ENCODE results near the gene NCK2.

NCK2 gene

DNA sequence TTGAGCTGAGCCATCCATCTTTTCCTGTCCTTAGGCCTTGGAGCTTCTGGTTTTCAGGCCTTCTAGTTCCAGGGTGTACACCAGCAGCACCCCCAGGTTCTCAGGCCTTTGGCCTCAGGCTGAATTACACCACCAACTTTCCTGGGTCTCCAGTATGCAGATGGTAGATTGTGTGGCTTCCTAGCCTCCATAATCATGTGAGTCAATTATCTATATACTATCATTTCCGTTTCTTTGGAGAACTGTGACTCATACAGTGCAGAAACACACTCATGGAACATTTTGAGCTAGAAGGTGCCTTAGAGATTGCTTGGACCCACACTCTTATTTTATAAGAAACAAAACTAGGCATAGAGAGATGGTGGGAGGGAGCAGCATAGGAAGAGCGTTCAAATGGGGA lies 167.4 kb downstream of the NCK2 start:
- Mint-ChIP-seq H3K36me3 (ENCODE audit: insufficient read depth) (no peaks in the 10 kb centered on the region), H3K27ac (no peak overlapping the region), H3K27me3 (no peaks in the 10 kb centered on the region), H3K4me3 (no peak overlapping the region), H3K9me3 (peaks cover 0 to 3% of the 10 kb centered on the region in 2 donors), H3K4me1 (ENCODE audit: low read depth in 2 of 2) (peaks cover 0 to 3% of the 10 kb centered on the region in 2 donors)
- ATAC-seq (replicated peaks) = no peak
- DNase-seq = no peak

DNA sequence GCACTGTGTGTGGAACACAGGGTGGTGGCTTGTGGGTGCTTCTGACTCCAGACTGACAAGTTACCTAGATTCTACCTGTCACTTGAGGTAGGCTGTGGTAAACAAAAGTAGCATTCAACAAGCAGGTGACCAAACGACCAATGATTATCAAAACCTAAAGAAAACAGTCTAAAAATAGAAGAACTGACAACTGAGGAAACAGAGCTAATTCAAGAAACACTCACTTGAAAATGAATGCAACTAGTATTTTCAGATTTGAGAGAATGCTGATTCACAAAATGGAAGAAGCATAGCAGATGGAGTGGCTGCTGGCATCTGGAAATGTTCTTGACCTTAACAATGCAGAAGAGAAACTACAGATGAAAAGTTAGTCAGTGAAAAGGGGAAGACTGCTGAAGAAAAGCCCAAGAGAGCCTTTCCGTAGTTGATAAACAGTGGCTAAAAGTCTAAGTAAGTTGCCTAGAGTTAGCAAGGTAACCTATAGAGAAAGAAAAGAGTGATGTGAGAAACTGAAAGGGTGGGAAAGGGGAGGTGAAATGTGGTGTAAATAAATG lies 170.4 kb downstream of the NCK2 start:
- Mint-ChIP-seq H3K9me3 (peaks cover 0 to 3% of the 10 kb centered on the region in 2 donors), H3K27ac (peak overlapping the region in 1 of 2 donors; percentile 35), H3K27me3 (no peaks in the 10 kb centered on the region), H3K36me3 (ENCODE audit: insufficient read depth) (no peaks in the 10 kb centered on the region), H3K4me3 (no peak overlapping the region), H3K4me1 (ENCODE audit: low read depth in 2 of 2) (peaks cover 10 to 14% of the 10 kb centered on the region in 2 donors)
- ATAC-seq (replicated peaks) (no peak), DNase-seq (no peak)

DNA sequence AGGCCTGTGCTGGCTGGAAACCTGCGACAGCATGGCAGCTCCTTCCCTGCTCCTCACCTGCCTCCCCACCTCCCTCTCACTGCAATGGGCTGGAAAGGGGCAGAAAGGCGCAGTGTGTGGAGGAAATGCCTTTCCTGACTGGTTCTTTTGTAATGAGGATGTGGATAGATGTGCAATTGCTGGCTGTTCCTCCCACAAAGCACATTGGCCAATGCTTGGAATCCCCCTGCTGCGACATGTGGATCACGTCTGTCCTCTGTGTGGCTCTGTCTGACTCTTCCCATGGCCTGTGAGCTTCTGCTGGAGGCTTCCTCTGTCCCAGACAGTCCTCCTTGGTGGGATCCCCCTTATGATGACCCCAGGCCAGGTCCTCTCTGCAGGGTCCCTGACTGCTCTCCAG lies 172.5 kb downstream of the NCK2 start:
- Mint-ChIP-seq H3K4me1 (ENCODE audit: low read depth in 2 of 2) (peaks cover 10 to 18% of the 10 kb centered on the region in 2 donors), H3K36me3 (ENCODE audit: insufficient read depth) (no peaks in the 10 kb centered on the region), H3K27ac (no peak overlapping the region), H3K9me3 (peaks cover 0 to 3% of the 10 kb centered on the region in 2 donors), H3K27me3 (no peaks in the 10 kb centered on the region), H3K4me3 (no peak overlapping the region)
- no peak for DNase-seq
- no peak for ATAC-seq (replicated peaks)

DNA sequence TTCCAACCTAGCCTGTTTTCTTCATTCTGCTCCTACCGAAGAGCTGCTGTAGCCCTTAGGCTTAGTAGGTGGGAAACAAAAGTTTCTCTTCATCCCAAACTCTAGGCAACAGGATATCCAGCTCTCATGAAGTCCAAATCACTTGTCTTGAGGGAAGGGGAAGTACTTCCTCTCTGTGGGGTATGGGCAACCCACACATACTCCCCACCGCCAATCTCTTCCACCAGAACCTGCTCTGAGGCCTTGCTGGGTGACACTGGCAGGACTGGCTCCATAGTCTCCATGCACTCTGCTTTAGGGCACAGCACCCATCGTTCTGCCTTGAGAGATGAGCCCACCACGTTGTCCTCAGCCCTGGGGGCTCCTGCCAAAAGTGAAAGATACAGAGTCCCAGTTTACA lies 173.0 kb downstream of the NCK2 start:
- H3K36me3 Mint-ChIP-seq (ENCODE audit: insufficient read depth) = no peaks in the 10 kb centered on the region
- no peak overlapping the region for H3K27ac Mint-ChIP-seq
- no peaks in the 10 kb centered on the region for H3K27me3 Mint-ChIP-seq
- no peak overlapping the region for H3K4me3 Mint-ChIP-seq
- ATAC-seq (replicated peaks) (no peak), DNase-seq (no peak)
- H3K9me3 Mint-ChIP-seq = peaks cover 0 to 3% of the 10 kb centered on the region in 2 donors
- H3K4me1 Mint-ChIP-seq (ENCODE audit: low read depth in 2 of 2) = peaks cover 10 to 18% of the 10 kb centered on the region in 2 donors

DNA sequence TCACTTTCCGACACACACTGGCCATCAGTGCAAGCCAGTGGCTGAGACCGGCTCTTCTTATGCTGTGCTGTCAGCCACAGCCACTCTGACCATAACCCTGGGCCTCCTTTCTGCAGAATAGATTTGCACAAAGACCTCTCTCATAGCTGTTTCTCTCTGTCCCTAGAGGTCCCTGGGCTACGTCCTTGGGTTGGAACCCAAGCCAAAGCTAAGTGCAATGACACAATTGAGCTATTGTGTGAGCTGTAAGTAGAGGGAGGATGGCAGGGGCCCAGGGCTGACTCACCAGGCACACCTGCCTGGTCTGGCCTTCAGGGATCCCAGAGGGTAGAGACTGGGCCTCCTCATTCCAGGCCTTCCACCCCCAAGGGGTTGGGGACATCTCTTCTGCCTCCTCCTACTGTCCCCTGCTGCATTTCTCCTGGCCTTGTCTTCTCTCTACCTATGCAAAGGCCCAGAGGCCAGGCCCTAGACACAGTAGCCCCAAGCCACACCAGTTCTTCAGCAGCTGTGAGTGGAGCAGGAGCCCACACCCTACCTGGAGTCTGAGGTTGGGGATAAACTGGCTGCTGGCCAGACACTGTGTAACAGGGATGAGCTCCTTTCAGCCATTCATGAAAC lies 174.6 kb downstream of the NCK2 start:
- DNase-seq = no peak
- H3K9me3 Mint-ChIP-seq = peaks cover 0 to 1% of the 10 kb centered on the region in 2 donors
- no peaks in the 10 kb centered on the region for H3K27me3 Mint-ChIP-seq
- H3K4me3 Mint-ChIP-seq = no peak overlapping the region
- no peak for ATAC-seq (replicated peaks)
- H3K27ac Mint-ChIP-seq = peak overlapping the region in 1 of 2 donors; percentile 39
- no peaks in the 10 kb centered on the region for H3K36me3 Mint-ChIP-seq (ENCODE audit: insufficient read depth)
- peaks cover 13 to 22% of the 10 kb centered on the region in 2 donors for H3K4me1 Mint-ChIP-seq (ENCODE audit: low read depth in 2 of 2)

DNA sequence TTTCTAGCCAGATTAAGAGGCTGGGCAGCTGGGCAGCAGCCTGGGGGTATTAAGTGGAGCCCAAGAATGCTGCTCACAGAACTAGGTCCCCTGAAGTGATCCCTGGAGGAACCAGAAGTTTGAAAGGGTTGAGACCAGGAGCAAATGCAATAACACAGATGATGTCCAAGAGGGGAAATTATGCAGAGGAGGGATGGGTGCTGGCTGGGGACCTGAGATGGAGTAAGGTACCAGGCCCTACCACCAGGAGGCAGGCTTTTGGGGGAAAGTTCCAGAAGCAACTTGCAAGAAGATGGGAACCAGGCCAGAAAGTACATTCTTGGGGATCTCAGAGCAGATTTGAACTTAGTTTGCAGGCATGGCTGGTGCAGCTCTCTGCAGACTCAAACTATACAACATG lies 175.1 kb downstream of the NCK2 start:
- peak; percentile 39 to 57 (median 42) for DNase-seq
- Mint-ChIP-seq H3K4me1 (ENCODE audit: low read depth in 2 of 2) (peaks cover 15 to 26% of the 10 kb centered on the region in 2 donors), H3K27me3 (no peaks in the 10 kb centered on the region), H3K27ac (peak overlapping the region in 1 of 2 donors; percentile 39), H3K9me3 (no peaks in the 10 kb centered on the region), H3K36me3 (ENCODE audit: insufficient read depth) (no peaks in the 10 kb centered on the region), H3K4me3 (no peak overlapping the region)
- peak; percentile 37 for ATAC-seq (replicated peaks)

DNA sequence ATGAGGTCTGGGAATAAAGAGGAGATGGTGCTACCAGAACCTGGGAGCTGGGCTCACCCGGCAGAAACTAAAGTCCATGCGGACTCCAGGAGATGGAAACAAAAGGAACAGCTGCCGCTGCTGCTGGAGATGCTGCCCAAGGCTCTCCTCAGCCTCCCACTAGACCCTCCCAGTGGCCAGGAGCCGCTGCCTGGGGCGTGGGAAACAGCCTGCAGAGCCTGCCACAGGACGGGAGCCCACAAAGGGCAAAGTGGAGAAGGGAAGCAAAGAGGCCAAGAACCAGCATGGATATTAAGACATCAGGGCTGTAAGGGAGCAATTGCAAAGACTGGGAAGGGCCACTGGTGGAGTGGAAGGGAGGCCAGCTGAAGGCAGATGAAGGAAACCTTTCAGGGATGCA lies 179.6 kb downstream of the NCK2 start:
- Mint-ChIP-seq H3K4me3 (no peak overlapping the region), H3K36me3 (ENCODE audit: insufficient read depth) (no peaks in the 10 kb centered on the region), H3K9me3 (no peaks in the 10 kb centered on the region), H3K27me3 (no peaks in the 10 kb centered on the region), H3K4me1 (ENCODE audit: low read depth in 2 of 2) (peaks cover 37 to 51% of the 10 kb centered on the region in 2 donors), H3K27ac (peak overlapping the region in 1 of 2 donors; percentile 11)
- no peak for ATAC-seq (replicated peaks)
- DNase-seq = no peak

DNA sequence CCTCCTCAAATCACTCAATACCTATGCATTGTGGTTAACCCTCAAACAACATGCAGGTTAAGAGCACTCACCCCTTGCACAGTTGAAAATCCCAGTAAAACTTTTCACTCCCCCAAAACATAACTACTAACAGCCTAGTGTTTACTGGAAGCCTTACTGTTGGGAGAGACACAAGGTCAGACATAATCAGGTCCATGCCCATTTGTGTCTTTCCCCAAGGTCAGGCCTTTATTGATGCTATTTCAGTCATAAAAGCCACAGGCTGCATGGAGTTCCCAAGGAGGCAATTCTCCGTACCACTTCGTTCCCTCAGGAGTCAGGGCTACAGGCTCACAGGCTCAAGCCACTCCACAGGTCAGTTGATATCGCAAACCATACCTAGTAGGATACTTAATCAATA lies 180.2 kb downstream of the NCK2 start:
- no peaks in the 10 kb centered on the region for H3K27me3 Mint-ChIP-seq
- no peaks in the 10 kb centered on the region for H3K36me3 Mint-ChIP-seq (ENCODE audit: insufficient read depth)
- no peak for ATAC-seq (replicated peaks)
- no peaks in the 10 kb centered on the region for H3K9me3 Mint-ChIP-seq
- H3K4me1 Mint-ChIP-seq (ENCODE audit: low read depth in 2 of 2) = peaks cover 36 to 52% of the 10 kb centered on the region in 2 donors
- no peak overlapping the region for H3K4me3 Mint-ChIP-seq
- peak overlapping the region; percentile 11 to 68 for H3K27ac Mint-ChIP-seq
- no peak for DNase-seq

DNA sequence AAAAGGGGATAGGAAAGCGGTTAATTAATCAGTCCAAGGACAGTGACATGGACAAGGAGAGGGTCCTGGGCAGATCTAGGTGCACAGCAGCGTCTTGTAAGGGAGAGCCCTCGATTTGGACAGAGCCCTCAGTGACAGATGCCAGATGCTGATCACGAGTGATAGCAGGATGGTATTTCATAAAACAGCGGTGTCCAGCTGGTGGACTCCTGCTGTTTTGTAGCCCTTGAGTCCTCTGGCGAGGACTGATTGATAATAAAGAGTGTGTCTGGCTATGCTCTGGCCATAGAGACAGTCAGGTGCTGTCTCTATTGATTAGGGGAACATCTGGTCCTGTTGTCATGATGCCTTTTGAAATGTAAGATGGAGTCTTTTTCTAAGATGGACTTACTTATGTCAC lies 180.7 kb downstream of the NCK2 start:
- Mint-ChIP-seq H3K4me3 (no peak overlapping the region), H3K27me3 (no peaks in the 10 kb centered on the region), H3K4me1 (ENCODE audit: low read depth in 2 of 2) (peaks cover 39 to 55% of the 10 kb centered on the region in 2 donors), H3K36me3 (ENCODE audit: insufficient read depth) (no peaks in the 10 kb centered on the region), H3K27ac (peak overlapping the region in 1 of 2 donors; percentile 68), H3K9me3 (no peaks in the 10 kb centered on the region)
- DNase-seq (no peak), ATAC-seq (replicated peaks) (no peak)

DNA sequence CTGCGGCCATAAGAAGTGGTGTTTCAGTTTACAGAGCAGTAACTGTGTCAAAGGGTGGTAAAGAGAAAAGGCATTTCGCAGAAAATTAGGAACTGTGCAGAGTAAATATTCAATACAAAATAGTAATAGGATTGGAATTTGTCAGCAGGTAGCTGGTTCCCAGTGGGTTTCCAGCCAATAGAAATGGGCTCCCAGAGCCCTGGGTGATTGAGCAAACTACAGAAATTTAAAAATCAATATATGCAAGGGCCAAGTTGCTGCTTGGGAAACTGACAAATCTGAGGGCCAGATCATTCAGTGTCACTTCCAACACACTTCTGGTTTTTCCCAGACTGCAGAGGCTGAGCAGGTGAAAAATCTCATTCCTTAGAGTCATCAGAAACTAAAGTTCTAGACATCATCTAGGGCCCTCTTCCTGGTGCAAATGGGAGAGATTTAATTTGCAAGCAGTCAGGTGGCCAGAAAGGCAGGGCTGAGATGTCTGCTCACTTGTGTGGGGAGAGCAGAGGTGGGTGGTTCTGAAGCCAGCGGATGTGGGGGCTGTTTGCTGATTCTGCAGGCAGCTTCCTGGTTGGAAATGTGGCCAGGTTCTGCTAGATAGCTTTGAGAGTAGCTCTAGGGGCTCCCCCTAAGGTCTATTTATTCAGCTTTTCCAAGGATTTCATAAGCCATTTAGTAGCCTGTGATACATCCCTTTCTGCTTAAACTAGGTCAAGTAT lies 182.4 kb downstream of the NCK2 start:
- Mint-ChIP-seq H3K9me3 (no peaks in the 10 kb centered on the region), H3K4me3 (peak overlapping the region; percentile 51 to 54), H3K27ac (peak overlapping the region; percentile 85 to 91), H3K36me3 (ENCODE audit: insufficient read depth) (peaks cover 5% of the 10 kb centered on the region), H3K4me1 (ENCODE audit: low read depth in 2 of 2) (peaks cover 39 to 54% of the 10 kb centered on the region in 2 donors), H3K27me3 (no peaks in the 10 kb centered on the region)
- peak; percentile 82 for ATAC-seq (replicated peaks)
- peak; percentile 13 to 50 (median 35) for DNase-seq

DNA sequence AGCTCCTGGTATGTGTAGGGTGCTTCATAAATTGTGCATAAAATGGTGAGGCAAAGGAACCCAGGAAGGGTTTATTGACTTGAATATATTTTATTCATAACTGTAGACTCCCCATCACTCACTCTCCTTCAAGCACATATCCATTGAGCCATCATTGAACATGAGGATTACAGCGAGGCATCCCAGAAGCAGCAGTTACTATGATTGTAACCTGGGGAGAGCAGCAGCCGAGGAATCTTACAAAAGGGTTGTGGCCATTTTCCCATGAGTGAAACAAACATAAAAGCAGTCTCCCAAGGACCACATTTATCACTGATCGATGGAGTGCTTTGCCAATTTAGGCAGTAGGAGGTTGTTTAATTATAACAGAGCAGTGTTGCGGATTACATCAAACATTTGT lies 183.4 kb downstream of the NCK2 start:
- DNase-seq = no peak
- Mint-ChIP-seq H3K27ac (peak overlapping the region; percentile 85 to 91), H3K27me3 (no peaks in the 10 kb centered on the region), H3K4me3 (peak overlapping the region in 1 of 2 donors; percentile 51), H3K4me1 (ENCODE audit: low read depth in 2 of 2) (peaks cover 40 to 59% of the 10 kb centered on the region in 2 donors), H3K9me3 (no peaks in the 10 kb centered on the region), H3K36me3 (ENCODE audit: insufficient read depth) (peaks cover 5% of the 10 kb centered on the region)
- no peak for ATAC-seq (replicated peaks)

DNA sequence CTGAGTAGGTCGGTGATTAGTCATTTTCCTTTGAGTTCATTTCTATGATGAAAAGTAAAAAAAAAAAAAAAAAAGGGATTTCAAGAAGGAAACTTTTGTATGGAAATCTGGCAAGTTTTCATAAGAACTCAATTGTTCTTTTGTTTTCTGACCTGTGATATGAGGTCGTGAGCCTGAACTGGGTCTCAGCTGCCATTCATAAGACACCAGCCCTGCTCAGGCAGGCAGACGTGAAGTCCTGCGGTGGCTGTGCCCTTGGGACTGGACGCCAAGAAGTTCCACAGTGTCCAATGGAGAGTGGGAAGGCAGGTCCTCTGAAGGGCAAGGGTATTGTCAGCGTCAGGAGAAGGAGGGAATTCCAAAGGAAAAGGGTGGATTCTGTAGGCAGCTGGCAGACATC lies 183.9 kb downstream of the NCK2 start:
- H3K27me3 Mint-ChIP-seq = no peaks in the 10 kb centered on the region
- H3K4me1 Mint-ChIP-seq (ENCODE audit: low read depth in 2 of 2) = peaks cover 40 to 59% of the 10 kb centered on the region in 2 donors
- H3K36me3 Mint-ChIP-seq (ENCODE audit: insufficient read depth) = peaks cover 5% of the 10 kb centered on the region
- no peaks in the 10 kb centered on the region for H3K9me3 Mint-ChIP-seq
- no peak for ATAC-seq (replicated peaks)
- no peak for DNase-seq
- peak overlapping the region; percentile 63 to 85 for H3K27ac Mint-ChIP-seq
- H3K4me3 Mint-ChIP-seq = peak overlapping the region; percentile 40 to 47

DNA sequence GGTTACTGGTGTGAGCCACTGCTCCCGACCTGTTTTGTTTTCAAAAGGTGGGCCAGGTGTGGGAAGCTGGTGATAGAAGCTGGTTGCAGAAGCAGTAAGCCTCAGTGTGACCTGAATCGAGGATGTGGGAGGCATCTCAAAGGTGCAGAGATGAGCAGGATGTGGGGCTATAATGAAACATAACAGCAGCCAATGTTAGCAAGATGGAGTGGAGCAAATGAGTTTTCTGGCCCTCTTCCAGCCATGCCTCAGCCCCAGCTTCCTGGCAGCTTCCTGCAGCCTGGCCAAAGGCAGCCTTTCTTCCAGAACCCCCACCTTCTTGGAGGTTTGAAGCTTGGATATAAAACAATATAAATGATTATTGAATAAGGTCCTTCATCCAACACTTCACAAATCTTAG lies 184.8 kb downstream of the NCK2 start:
- Mint-ChIP-seq H3K4me1 (ENCODE audit: low read depth in 2 of 2) (peaks cover 38 to 54% of the 10 kb centered on the region in 2 donors), H3K4me3 (peak overlapping the region; percentile 36 to 62), H3K27me3 (no peaks in the 10 kb centered on the region), H3K36me3 (ENCODE audit: insufficient read depth) (peaks cover 5% of the 10 kb centered on the region), H3K27ac (peak overlapping the region; percentile 85 to 91), H3K9me3 (no peaks in the 10 kb centered on the region)
- DNase-seq = peak; percentile 11 to 44 (median 25)
- peak; percentile 81 for ATAC-seq (replicated peaks)

DNA sequence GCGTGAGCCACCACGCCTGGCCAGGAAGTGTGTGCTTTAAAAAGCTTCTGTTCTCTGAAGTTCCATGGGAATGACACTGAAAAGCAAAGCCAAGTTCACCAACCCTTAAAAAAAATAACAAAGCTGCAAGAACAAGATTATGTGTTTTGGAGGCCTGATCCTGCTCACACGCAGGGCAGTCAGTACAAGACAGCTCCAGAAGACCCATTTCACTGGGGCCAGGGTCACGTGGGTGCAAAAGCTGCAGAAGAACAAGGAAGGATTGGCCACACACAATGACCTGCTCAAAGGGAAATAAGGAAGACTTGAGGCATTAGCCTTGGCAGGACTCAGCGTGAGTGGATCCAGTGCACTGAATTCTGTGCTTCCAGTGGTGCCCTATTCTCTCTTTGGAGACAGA lies 187.9 kb downstream of the NCK2 start:
- ATAC-seq (replicated peaks) = no peak
- Mint-ChIP-seq H3K27ac (no peak overlapping the region), H3K4me3 (no peak overlapping the region), H3K36me3 (ENCODE audit: insufficient read depth) (peaks cover 5% of the 10 kb centered on the region), H3K9me3 (no peaks in the 10 kb centered on the region), H3K27me3 (no peaks in the 10 kb centered on the region), H3K4me1 (ENCODE audit: low read depth in 2 of 2) (peaks cover 24 to 32% of the 10 kb centered on the region in 2 donors)
- DNase-seq = no peak

Data from effector memory CD8-positive, alpha-beta T cell (primary cell).